ENCODE results near the gene C1QC. TPM values are rescaled to one million over a fixed set of nuclear protein-coding genes. Genes with fewer than 3 reads are reported as not detected.

C1QC gene
- total and polyA plus RNA-seq, 2 of the 8 experiments (the other 6 are each of a cell fraction or from before 2014, with no cell fraction given), result not detected

DNA sequence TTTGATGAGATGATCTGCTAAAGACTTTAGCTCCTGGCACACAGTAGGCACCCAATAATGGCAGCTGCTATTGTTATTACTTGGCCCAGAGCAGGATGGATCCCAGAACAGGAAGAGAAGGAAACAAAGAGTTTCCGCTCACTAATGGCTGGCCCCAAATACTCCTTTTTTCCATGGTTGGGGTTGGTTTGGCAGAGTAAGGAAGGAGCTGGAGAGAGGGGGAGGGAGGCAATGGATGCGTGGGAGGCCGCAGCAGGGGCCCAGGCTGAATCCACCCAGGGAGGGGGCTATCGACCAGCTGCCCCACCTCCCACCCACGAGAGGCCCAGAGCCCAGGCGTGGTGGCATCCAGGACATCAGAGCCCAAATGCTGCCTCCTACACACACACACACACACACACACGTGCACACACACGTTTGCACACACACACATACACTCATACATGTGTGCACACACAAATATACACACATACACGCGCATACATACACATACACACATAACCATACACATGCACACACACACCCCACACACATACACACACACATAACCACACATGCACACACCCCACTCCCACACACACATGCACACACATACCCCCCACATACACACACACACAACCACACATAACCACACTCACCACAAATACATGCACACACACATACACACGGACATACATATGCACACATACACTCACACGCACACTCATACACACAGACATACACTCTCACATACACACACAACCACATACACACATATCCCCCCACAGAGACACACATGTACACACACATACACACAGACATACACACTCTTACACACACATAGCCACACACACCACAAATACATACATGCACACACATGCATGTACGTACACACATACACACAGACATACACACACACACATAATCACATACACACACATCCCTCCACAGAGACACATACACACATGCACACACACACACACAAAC, 34.8 kb downstream of the C1QC start (continued):
- no peak for TF ChIP-seq RNF2 (IDR thresholded peaks at IDR 0.05; ENCODE audit: borderline replicate concordance, low read depth, low read length, missing control alignments, poor library complexity, severe bottlenecking)

Measured in H1 (cell line).